BLaER1 treated with 17β-estradiol and CSF1 and Interleukin-3, amounts not matched to agents 10 nM and 100 nM (cell line): ENCODE data around the gene POLR2H.
"Not testable (repeated sequence)": the region's sequence is repeated elsewhere in the genome, so short reads cannot be mapped to it uniquely, and the experiment has no call there.

Source experiments
- H3K27ac ChIP-seq, 11 experiments: shearing (Covaris generic); formaldehyde crosslinking; 2 replicates each; pipeline ENCODE4 v1.8.1; 2022
- H3K27me3 ChIP-seq, 11 experiments: shearing (Covaris generic); formaldehyde crosslinking; 2 replicates each; pipeline ENCODE4 v1.8.1; 2022
- H3K36me3 ChIP-seq, 11 experiments: shearing (Covaris generic); formaldehyde crosslinking; 2 replicates each; pipeline ENCODE4 v1.8.1; 2022
- H3K4me1 ChIP-seq, 10 experiments: shearing (Covaris generic); formaldehyde crosslinking; 2 replicates each; pipeline ENCODE4 v1.8.1; 2022
- H3K4me2 ChIP-seq, 11 experiments: shearing (Covaris generic); formaldehyde crosslinking; 2 replicates each; pipeline ENCODE4 v1.8.1; 2022
- H3K4me3 ChIP-seq, 10 experiments: shearing (Covaris generic); formaldehyde crosslinking; 2 replicates each; pipeline ENCODE4 v1.8.1; 2022
- H3K9ac ChIP-seq, 11 experiments: shearing (Covaris generic); formaldehyde crosslinking; 2 replicates each; pipeline ENCODE4 v1.8.1; 2022
- H3K9me3 ChIP-seq, 11 experiments: shearing (Covaris generic); formaldehyde crosslinking; replicated peaks in 1 of 11; 2 replicates each; pipeline ENCODE4 v1.8.1; 2022
- H4K20me1 ChIP-seq, 11 experiments: shearing (Covaris generic); formaldehyde crosslinking; 2 replicates each; pipeline ENCODE4 v1.8.1; 2022
- Cebpa-rat ChIP-seq, 11 experiments: shearing (Covaris generic); IDR thresholded peaks; 2 replicates each; pipeline ENCODE4 v1.8.1; 2022

Gene POLR2H

DNA sequence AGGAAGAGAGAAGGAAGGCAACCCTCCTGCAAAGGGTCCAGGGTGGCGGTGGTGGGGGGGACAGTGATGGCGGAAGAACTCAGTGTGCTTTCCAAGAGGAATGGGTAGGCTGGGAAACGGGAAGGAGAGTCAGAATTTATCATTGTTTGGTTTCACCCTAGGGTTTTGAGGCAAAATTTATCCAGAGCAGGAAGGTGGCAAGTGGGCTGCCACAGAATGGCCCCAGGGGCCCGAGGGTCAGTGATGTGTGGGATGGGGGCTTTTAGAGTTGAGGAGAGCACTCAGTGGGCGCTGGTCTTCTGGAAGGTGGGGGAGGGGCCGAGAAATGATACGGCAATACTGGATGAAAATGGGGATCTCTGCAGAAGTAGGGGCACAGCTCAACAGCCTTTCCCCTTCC lies 23.5 kb upstream of the POLR2H start:
- peaks cover 37 to 80% (median 57%) of the 10 kb centered on the region in 11 experiments; a peak in 21 of 22 replicates for H4K20me1 ChIP-seq
- H3K4me2 ChIP-seq: peak overlapping the region; percentile 93 to 99 (median 98)
- H3K27ac ChIP-seq: peak overlapping the region in 8 of 11 experiments; percentile 5 to 59 (median 47); a peak in 10 of 22 replicates
- peaks cover 52 to 80% (median 60%) of the 10 kb centered on the region in 10 experiments for H3K4me1 ChIP-seq
- no peak for TF ChIP-seq Cebpa-rat (IDR thresholded peaks at IDR 0.05)
- H3K4me3 ChIP-seq: peak overlapping the region in 9 of 10 experiments; percentile 32 to 79 (median 46); a peak in 17 of 20 replicates
- H3K36me3 ChIP-seq: peaks cover 24 to 40% (median 36%) of the 10 kb centered on the region in 11 experiments
- H3K27me3 ChIP-seq: peaks cover 0 to 15% (median 0%) of the 10 kb centered on the region in 11 experiments; a peak in 6 of 22 replicates
- no peaks in the 10 kb centered on the region for H3K9me3 ChIP-seq
- H3K9ac ChIP-seq: peak overlapping the region; percentile 21 to 86 (median 55); a peak in 17 of 22 replicates

DNA sequence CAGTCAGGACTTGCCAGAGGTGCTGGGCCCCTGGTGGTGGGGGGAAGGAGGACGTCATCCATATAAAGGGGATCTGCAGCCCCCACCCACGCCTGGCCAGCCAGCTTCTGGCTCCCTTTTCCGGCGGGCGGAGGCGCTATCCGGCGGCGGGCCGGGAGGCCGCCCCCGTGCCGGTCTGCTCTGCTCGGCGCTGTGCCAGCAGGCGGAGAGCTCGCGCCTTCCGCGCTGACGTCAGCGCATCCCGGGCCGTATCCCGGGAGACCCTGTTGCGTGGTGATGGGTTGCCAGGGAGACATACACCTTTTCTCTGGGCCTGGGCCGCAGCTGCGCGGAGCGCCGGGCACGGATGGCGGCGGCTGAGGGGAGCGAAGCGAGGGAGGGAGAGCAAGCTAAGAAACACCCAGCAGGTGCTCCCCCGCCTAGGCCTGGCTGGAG lies 23.0 kb upstream of the POLR2H start:
- Histone ChIP-seq H3K4me2 (peak overlapping the region; percentile 93 to 99 (median 98)), H3K9ac (peak overlapping the region; percentile 21 to 86 (median 55); a peak in 20 of 22 replicates), H3K4me1 (peaks cover 52 to 80% (median 60%) of the 10 kb centered on the region in 10 experiments), H3K27ac (peak overlapping the region in 8 of 11 experiments; percentile 5 to 59 (median 47); a peak in 11 of 22 replicates), H3K36me3 (peaks cover 24 to 40% (median 36%) of the 10 kb centered on the region in 11 experiments), H3K27me3 (peaks cover 0 to 15% (median 0%) of the 10 kb centered on the region in 11 experiments; a peak in 6 of 22 replicates), H4K20me1 (peaks cover 32 to 77% (median 51%) of the 10 kb centered on the region in 11 experiments; a peak in 21 of 22 replicates), H3K4me3 (peak overlapping the region in 9 of 10 experiments; percentile 32 to 79 (median 46); a peak in 19 of 20 replicates), H3K9me3 (no peaks in the 10 kb centered on the region)
- no peak for TF ChIP-seq Cebpa-rat (IDR thresholded peaks at IDR 0.05)

DNA sequence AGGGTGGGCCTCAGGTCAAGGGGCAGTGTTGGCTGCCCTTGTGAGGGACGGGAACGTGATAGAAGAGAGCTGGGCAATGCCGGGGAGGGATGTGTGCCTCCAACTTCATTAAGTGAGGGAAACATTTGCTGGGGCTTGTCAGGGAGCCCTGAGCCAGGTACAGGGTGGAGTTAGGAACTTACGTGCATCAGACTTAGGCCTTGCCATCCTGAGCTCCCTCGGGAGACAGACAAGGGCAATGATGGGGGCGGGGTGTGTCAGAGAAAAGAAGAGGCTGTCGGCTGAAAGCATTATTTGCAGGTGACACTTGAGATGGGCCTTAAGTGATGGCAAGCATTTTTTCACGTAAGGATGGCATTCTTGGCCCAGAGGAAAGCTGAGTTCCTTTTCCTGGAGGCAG lies 22.5 kb upstream of the POLR2H start:
- Histone ChIP-seq H4K20me1 (peaks cover 27 to 73% (median 47%) of the 10 kb centered on the region in 11 experiments; a peak in 21 of 22 replicates), H3K4me3 (peak overlapping the region in 9 of 10 experiments; percentile 32 to 79 (median 46); a peak in 15 of 20 replicates), H3K9ac (peak overlapping the region; percentile 21 to 86 (median 55); a peak in 15 of 22 replicates), H3K36me3 (peaks cover 20 to 40% (median 33%) of the 10 kb centered on the region in 11 experiments), H3K27ac (peak overlapping the region in 1 of 11 experiments; percentile 47; a peak in 3 of 22 replicates), H3K4me1 (peaks cover 52 to 75% (median 60%) of the 10 kb centered on the region in 10 experiments), H3K4me2 (peak overlapping the region; percentile 93 to 99 (median 98)), H3K9me3 (no peaks in the 10 kb centered on the region), H3K27me3 (peaks cover 0 to 15% (median 0%) of the 10 kb centered on the region in 11 experiments; a peak in 6 of 22 replicates)
- no peak for TF ChIP-seq Cebpa-rat (IDR thresholded peaks at IDR 0.05)

DNA sequence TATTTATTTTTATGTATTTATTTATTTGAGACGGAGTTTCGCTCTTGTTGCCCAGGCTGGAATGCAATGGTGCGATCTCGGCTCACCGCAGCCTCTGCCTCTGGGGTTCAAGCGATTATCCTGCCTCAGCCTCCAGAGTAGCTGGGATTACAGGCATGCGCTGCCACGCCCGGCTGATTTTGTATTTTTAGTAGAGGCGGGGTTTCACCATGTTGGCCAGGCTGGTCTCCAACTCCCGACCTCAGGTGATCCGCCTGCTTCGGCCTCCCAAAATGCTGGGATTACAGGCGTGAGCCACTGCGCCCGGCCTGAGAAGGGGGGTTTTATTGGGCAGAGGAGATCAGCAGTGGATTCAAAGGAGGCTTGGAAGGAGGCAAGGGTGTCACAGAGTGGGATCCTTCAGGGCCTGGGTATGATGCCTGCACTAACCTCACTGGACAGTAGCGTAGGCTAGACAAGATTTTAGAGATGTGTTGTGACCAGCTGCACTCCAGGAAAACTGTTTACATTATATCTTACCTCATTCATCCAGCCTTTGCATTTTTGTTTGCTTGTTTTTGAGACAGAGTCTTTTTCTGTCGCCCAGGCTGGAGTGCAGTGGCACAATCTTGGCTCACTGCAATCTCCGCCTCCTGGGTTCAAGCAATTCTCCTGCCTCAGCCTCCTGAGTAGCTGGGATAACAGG lies 21.9 kb upstream of the POLR2H start:
- H3K27ac ChIP-seq, H3K9me3 ChIP-seq: not testable (repeated sequence)
- Histone ChIP-seq H3K4me2 (peak overlapping the region; percentile 93 to 99 (median 98)), H3K27me3 (peaks cover 0 to 15% (median 0%) of the 10 kb centered on the region in 11 experiments; a peak in 6 of 22 replicates), H3K4me3 (peak overlapping the region in 2 of 10 experiments; percentile 49 to 79; a peak in 2 of 20 replicates), H4K20me1 (peaks cover 21 to 70% (median 41%) of the 10 kb centered on the region in 11 experiments; a peak in 21 of 22 replicates), H3K36me3 (peaks cover 14 to 40% (median 31%) of the 10 kb centered on the region in 11 experiments), H3K9ac (peak overlapping the region in 2 of 11 experiments; percentile 14 to 83; a peak in 2 of 22 replicates), H3K4me1 (peaks cover 52 to 70% (median 60%) of the 10 kb centered on the region in 10 experiments)

DNA sequence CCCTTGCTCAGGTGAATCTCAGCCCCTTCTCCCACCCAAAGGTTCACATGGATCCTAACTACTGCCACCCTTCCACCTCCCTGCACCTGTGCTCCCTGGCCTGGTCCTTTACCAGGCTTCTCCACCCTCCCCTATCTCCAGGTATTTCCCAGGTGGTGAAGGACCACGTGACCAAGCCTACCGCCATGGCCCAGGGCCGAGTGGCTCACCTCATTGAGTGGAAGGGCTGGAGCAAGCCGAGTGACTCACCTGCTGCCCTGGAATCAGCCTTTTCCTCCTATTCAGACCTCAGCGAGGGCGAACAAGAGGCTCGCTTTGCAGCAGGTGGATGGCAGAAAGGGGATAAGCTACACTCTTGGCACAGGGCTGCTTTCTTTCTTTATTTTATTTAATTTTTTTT lies 19.6 kb upstream of the POLR2H start:
- Histone ChIP-seq H3K4me3 (no peak overlapping the region), H3K27me3 (peaks cover 0 to 15% (median 0%) of the 10 kb centered on the region in 11 experiments; a peak in 6 of 22 replicates), H3K9me3 (no peaks in the 10 kb centered on the region), H3K4me1 (peaks cover 42 to 63% (median 53%) of the 10 kb centered on the region in 10 experiments), H4K20me1 (peaks cover 10 to 62% (median 31%) of the 10 kb centered on the region in 11 experiments; a peak in 18 of 22 replicates), H3K36me3 (peaks cover 7 to 44% (median 28%) of the 10 kb centered on the region in 11 experiments; a peak in 17 of 22 replicates), H3K4me2 (peak overlapping the region in 4 of 11 experiments; percentile 93 to 99 (median 98); a peak in 8 of 22 replicates), H3K27ac (no peak overlapping the region; a peak in 1 of 22 replicates), H3K9ac (no peak overlapping the region)
- TF ChIP-seq Cebpa-rat (IDR thresholded peaks at IDR 0.05): no peak

DNA sequence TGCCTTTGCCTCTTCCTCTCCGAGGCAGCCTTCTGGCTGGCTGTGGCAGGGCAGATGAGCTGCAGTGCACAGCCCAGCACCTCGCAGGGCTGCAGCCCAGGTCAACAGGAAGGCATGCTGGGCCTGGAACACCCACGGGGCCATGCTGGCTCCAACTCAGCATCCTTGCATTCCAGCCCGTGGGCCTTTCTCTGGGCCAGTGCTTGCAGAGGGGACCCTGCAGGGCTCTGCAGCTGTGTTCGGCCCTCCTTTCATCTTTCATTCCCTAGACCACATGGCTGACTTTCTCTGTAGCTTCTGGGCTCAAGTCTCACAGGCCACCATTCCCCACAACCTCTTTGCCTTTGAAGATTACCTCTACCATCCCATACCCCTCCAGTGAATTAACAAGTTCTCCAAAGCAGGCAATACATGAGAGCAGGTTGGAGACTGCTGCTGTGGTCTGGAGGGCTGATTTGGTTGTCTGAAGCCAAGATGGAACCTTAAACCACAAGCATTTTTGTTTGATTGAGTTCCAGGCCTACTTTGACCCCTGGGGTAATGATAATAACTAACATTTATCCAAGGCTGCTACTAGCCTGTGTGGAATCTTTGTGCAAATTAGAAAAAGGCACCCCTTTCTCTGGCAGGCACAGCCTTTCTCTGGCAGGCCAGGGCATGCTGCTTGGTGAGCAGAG lies 18.2 kb upstream of the POLR2H start:
- Histone ChIP-seq H3K36me3 (peaks cover 7 to 50% (median 28%) of the 10 kb centered on the region in 11 experiments; a peak in 17 of 22 replicates), H3K9me3 (no peaks in the 10 kb centered on the region), H3K4me2 (no peak overlapping the region), H3K27me3 (peaks cover 0 to 12% (median 0%) of the 10 kb centered on the region in 11 experiments; a peak in 6 of 22 replicates), H3K9ac (no peak overlapping the region), H3K27ac (no peak overlapping the region), H4K20me1 (peaks cover 6 to 48% (median 19%) of the 10 kb centered on the region in 11 experiments; a peak in 16 of 22 replicates), H3K4me1 (peaks cover 28 to 60% (median 39%) of the 10 kb centered on the region in 10 experiments), H3K4me3 (no peak overlapping the region)
- TF ChIP-seq Cebpa-rat (IDR thresholded peaks at IDR 0.05): no peak

DNA sequence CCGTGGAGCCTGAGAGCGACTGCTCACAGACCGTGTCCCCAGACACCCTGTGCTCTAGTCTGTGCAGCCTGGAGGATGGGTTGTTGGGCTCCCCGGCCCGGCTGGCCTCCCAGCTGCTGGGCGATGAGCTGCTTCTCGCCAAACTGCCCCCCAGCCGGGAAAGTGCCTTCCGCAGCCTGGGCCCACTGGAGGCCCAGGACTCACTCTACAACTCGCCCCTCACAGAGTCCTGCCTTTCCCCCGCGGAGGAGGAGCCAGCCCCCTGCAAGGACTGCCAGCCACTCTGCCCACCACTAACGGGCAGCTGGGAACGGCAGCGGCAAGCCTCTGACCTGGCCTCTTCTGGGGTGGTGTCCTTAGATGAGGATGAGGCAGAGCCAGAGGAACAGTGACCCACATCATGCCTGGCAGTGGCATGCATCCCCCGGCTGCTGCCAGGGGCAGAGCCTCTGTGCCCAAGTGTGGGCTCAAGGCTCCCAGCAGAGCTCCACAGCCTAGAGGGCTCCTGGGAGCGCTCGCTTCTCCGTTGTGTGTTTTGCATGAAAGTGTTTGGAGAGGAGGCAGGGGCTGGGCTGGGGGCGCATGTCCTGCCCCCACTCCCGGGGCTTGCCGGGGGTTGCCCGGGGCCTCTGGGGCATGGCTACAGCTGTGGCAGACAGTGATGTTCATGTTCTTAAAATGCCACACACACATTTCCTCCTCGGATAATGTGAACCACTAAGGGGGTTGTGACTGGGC lies 16.8 kb upstream of the POLR2H start:
- H3K4me3 ChIP-seq: no peak overlapping the region
- H3K4me1 ChIP-seq: peaks cover 14 to 46% (median 25%) of the 10 kb centered on the region in 10 experiments; a peak in 19 of 20 replicates
- no peak for TF ChIP-seq Cebpa-rat (IDR thresholded peaks at IDR 0.05)
- peaks cover 0 to 35% (median 6%) of the 10 kb centered on the region in 11 experiments; a peak in 11 of 22 replicates for H4K20me1 ChIP-seq
- H3K4me2 ChIP-seq: no peak overlapping the region
- no peaks in the 10 kb centered on the region for H3K9me3 ChIP-seq
- H3K27me3 ChIP-seq: no peaks in the 10 kb centered on the region; a peak in 1 of 22 replicates
- peak overlapping the region in 2 of 11 experiments; percentile 24 to 26; a peak in 2 of 22 replicates for H3K9ac ChIP-seq
- no peak overlapping the region for H3K27ac ChIP-seq
- peaks cover 7 to 50% (median 28%) of the 10 kb centered on the region in 11 experiments; a peak in 17 of 22 replicates for H3K36me3 ChIP-seq
